ENCODE results near the gene CCDC117.
A peak's percentile ranks its signal among the peaks of the same experiment; 100 is the strongest.

- TF ChIP-seq SIN3A (IDR thresholded peaks at IDR 0.05; ENCODE audit: borderline replicate concordance, insufficient read depth, low read depth, low read length) (no peak), CTCF (IDR thresholded peaks at IDR 0.05) (no peak), POLR2AphosphoS5 (IDR thresholded peaks at IDR 0.05; ENCODE audit: low read depth, low read length) (no peak), TCF7L2 (IDR thresholded peaks at IDR 0.05; ENCODE audit: low read depth, low read length) (peak; percentile 44)
- TF ChIP-seq, protein P1, sequence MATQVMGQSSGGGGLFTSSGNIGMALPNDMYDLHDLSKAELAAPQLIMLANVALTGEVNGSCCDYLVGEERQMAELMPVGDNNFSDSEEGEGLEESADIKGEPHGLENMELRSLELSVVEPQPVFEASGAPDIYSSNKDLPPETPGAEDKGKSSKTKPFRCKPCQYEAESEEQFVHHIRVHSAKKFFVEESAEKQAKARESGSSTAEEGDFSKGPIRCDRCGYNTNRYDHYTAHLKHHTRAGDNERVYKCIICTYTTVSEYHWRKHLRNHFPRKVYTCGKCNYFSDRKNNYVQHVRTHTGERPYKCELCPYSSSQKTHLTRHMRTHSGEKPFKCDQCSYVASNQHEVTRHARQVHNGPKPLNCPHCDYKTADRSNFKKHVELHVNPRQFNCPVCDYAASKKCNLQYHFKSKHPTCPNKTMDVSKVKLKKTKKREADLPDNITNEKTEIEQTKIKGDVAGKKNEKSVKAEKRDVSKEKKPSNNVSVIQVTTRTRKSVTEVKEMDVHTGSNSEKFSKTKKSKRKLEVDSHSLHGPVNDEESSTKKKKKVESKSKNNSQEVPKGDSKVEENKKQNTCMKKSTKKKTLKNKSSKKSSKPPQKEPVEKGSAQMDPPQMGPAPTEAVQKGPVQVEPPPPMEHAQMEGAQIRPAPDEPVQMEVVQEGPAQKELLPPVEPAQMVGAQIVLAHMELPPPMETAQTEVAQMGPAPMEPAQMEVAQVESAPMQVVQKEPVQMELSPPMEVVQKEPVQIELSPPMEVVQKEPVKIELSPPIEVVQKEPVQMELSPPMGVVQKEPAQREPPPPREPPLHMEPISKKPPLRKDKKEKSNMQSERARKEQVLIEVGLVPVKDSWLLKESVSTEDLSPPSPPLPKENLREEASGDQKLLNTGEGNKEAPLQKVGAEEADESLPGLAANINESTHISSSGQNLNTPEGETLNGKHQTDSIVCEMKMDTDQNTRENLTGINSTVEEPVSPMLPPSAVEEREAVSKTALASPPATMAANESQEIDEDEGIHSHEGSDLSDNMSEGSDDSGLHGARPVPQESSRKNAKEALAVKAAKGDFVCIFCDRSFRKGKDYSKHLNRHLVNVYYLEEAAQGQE (IDR thresholded peaks at IDR 0.05; ENCODE audit: insufficient read depth in 1 of 2, low read depth in 2 of 2, low read length in 1 of 2) = no peak
Measured at GRCh38 chr22:28759861-28760560, 12.5 kb upstream of the CCDC117 start.

Data from Panc1 (cell line).